PC-3 (cell line): ENCODE data around the gene RIPOR2. TPM values are rescaled to one million over a fixed set of nuclear protein-coding genes. Genes with fewer than 3 reads are reported as not detected.

Source experiments
- ATAC-seq: fragments of 200-7000 bp; cut with Tn5 transposase; 2 replicates; pipeline ENCODE4 v1.9.1; 2020; ENCODE audit warnings: mild to moderate bottlenecking, moderate library complexity
- BruUV-seq: library from RNA; stranded (reverse); fragments of 400-500 nt; replicated peaks from 2 replicates; lab custom pipeline; 2021; lab: Mats Ljungman, UMichigan
- CTCF ChIA-PET: fragments of 300-600 bp; sonication (Branson Sonifier 250); formaldehyde crosslinking; loops from one replicate; lab custom pipeline; 2022; ENCODE audit warnings: antibody characterized with exemption; lab: Charles Lee
- POLR2A ChIA-PET: fragments of 300-600 bp; sonication (Branson Sonifier 250); formaldehyde crosslinking; loops from one replicate; lab custom pipeline; 2022; ENCODE audit warnings: antibody characterized with exemption; ENCODE audit not compliant: unreplicated experiment; lab: Charles Lee
- DNase-seq: peaks from one replicate; pipeline ENCODE4 v3.0.0-alpha.2; 2015
- H2AFZ ChIP-seq: fragments of 300-600 bp; sonication (generic); 2 replicates; pipeline ENCODE4 v1.6.0; 2016; ENCODE audit warnings: antibody characterized with exemption, low read length
- H3F3A ChIP-seq: fragments of 300-600 bp; sonication (generic); one replicate; pipeline ENCODE4 v1.6.0; 2017; ENCODE audit warnings: antibody characterized with exemption, low read length, control low read depth, mild to moderate bottlenecking; ENCODE audit not compliant: unreplicated experiment
- H3K27ac ChIP-seq: fragments of 300-600 bp; sonication (generic); 2 replicates; pipeline ENCODE4 v1.5.1; 2016; ENCODE audit warnings: mild to moderate bottlenecking, low read length
- H3K27me3 ChIP-seq: fragments of 300-600 bp; sonication (generic); 2 replicates; pipeline ENCODE4 v1.6.1; 2016; ENCODE audit warnings: low read length, mixed read lengths
- H3K36me3 ChIP-seq: fragments of 300-600 bp; sonication (generic); 2 replicates; pipeline ENCODE4 v1.6.1; 2016; ENCODE audit warnings: low read depth, mixed run types, low read length, mixed read lengths
- H3K4me1 ChIP-seq: fragments of 300-600 bp; sonication (generic); 2 replicates; pipeline ENCODE4 v1.5.1; 2016; ENCODE audit warnings: low read length; ENCODE audit not compliant: insufficient read depth
- H3K4me2 ChIP-seq: fragments of 300-600 bp; sonication (generic); 2 replicates; pipeline ENCODE4 v1.6.0; 2016; ENCODE audit warnings: low read length
- H3K4me3 ChIP-seq: fragments of 300-600 bp; sonication (generic); 2 replicates; pipeline ENCODE4 v1.5.1; 2016; ENCODE audit warnings: mild to moderate bottlenecking, low read length, mixed read lengths
- H3K79me2 ChIP-seq: fragments of 300-600 bp; sonication (generic); 2 replicates; pipeline ENCODE4 v1.6.1; 2017; ENCODE audit warnings: low read length, mixed read lengths
- H3K9ac ChIP-seq: fragments of 300-600 bp; sonication (generic); 2 replicates; pipeline ENCODE4 v1.6.0; 2016; ENCODE audit warnings: mild to moderate bottlenecking, low read length
- H3K9me2 ChIP-seq: fragments of 300-600 bp; sonication (generic); replicated peaks from 2 replicates; pipeline ENCODE4 v1.6.1; 2016; ENCODE audit warnings: mixed run types, low read length, mixed read lengths
- H3K9me3 ChIP-seq: fragments of 300-600 bp; sonication (generic); 2 replicates; pipeline ENCODE4 v1.6.1; 2016; ENCODE audit warnings: low read length, mixed read lengths
- H4K20me1 ChIP-seq: fragments of 300-600 bp; sonication (generic); 2 replicates; pipeline ENCODE4 v1.6.1; 2016; ENCODE audit warnings: low read length, mixed read lengths
- EZH2 ChIP-seq: fragments of 300-600 bp; sonication (generic); IDR thresholded peaks from one replicate; pipeline ENCODE4 v1.6.1; 2017; ENCODE audit warnings: antibody characterized with exemption, mild to moderate bottlenecking, low read length; ENCODE audit not compliant: unreplicated experiment
- EZH2phosphoT487 ChIP-seq: fragments of 300-600 bp; sonication (generic); IDR thresholded peaks from 2 replicates; pipeline ENCODE4 v1.6.1; 2018; ENCODE audit warnings: mild to moderate bottlenecking, antibody characterized with exemption, low read length, borderline replicate concordance
- intact Hi-C: fragments of 100-400 bp; cut with micrococcal nuclease; formaldehyde crosslinking; loops from 2 replicates; pipeline ENCODE4 v1.9.0; 2023
- total RNA-seq: library from RNA; depleted of rRNA; stranded (reverse); fragments of >200 nt; gene quantifications from 2 replicates; pipeline ENCODE4 v1.2.3, GENCODE V29; 2014
- TF ChIP-seq, protein P1 (sequence below): fragments of 300-600 bp; sonication (generic); conservative IDR thresholded peaks from 2 replicates; pipeline ENCODE4 v1.5.1; 2017; ENCODE audit warnings: antibody characterized with exemption, low read depth, mild to moderate bottlenecking, low read length

The RIPOR2 gene
- total RNA-seq, 1 experiment from 2014 or later, result 0.44 TPM

DNA sequence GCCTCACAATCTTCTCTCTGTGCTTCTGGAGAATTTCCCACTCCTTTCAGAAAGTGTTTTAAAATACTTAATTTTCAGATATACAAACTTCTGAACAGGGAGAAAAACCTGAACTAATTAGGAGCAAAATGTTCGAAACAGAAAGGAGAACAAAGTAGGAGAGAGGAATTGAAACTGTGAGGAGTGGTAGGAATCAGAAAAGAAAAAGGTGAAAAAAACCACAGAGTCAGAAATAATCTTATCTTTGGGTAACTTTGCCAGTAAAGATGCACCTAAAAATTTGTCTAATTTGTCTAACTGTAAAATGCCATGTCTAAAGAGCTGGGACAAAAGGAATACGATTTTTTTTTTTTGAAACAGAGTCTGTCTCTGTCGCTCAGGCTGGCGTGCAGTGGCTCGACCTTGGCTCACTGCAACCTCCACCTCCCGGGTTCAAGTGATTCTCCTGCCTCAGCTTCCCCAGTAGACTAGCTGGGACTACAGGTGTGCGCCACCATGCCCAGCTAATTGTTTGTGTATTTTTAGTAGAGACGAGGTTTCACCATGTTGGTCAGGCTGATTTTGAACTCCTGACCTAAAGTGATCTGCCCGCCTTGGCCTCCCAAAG lies 4.7 kb upstream of the RIPOR2 start:
- Histone ChIP-seq H3K27ac (no peak overlapping the region), H3K9me2 (no peaks in the 10 kb centered on the region), H3F3A (no peaks in the 10 kb centered on the region), H3K27me3 (no peaks in the 10 kb centered on the region), H3K4me1 (0 out of 2 replicates have a peak, but pooled peaks cover under 1% of the 10 kb centered on the region), H3K4me3 (no peak overlapping the region), H2AFZ (no peak overlapping the region), H4K20me1 (no peaks in the 10 kb centered on the region), H3K4me2 (no peak overlapping the region), H3K9ac (no peak overlapping the region), H3K36me3 (no peaks in the 10 kb centered on the region), H3K79me2 (no peaks in the 10 kb centered on the region), H3K9me3 (peaks cover 9% of the 10 kb centered on the region; the same call in 1 of the 2 replicates)
- ATAC-seq (no peak), DNase-seq (no peak)
- intact Hi-C loops, result no loop called here
- no peak for TF ChIP-seq EZH2
- TF ChIP-seq, protein P1, sequence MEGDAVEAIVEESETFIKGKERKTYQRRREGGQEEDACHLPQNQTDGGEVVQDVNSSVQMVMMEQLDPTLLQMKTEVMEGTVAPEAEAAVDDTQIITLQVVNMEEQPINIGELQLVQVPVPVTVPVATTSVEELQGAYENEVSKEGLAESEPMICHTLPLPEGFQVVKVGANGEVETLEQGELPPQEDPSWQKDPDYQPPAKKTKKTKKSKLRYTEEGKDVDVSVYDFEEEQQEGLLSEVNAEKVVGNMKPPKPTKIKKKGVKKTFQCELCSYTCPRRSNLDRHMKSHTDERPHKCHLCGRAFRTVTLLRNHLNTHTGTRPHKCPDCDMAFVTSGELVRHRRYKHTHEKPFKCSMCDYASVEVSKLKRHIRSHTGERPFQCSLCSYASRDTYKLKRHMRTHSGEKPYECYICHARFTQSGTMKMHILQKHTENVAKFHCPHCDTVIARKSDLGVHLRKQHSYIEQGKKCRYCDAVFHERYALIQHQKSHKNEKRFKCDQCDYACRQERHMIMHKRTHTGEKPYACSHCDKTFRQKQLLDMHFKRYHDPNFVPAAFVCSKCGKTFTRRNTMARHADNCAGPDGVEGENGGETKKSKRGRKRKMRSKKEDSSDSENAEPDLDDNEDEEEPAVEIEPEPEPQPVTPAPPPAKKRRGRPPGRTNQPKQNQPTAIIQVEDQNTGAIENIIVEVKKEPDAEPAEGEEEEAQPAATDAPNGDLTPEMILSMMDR, result no peak
- TF ChIP-seq EZH2phosphoT487, result no peak
- CTCF ChIA-PET, result no interaction called here
- no TSS peak for BruUV-seq
- POLR2A ChIA-PET, result no interaction called here

DNA sequence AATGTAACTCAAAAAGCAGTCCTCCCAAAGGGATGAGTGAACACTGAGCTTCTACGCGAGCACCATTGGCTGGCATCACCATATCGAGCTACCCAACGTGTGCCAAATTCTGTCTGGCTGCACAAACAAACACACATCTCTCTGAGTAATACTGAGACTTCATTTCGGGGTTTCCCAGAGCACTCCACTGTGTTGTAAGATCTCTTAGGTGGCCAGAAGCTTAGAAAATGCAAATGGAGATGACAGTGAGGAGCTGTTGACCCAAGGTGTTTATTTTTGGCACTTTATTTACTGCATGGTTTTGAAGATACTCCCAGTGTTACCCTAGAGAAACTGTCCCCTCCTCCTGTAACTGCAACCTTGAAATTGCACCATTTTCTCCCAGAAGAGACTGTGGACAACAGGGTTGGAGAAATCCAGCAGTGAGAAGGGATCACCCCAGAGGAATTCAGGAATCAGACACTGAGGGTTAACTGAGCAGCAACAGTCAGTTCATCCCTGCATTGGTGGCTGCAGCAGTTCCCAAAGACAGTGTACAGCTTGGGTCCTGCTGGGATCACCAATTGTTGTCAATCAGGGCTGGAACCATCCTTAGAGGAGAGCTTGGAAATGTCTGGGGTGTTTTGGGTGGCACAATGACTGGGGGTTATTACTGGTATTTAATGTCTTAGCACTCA lies 1.0 kb upstream of the RIPOR2 start:
- intact Hi-C loops, result no loop called here
- CTCF ChIA-PET, result interaction anchor here (0.7 kb wide), 1 partner anchor 623 kb away, joined by 3 read pairs; no protein-coding TSS in a partner anchor
- POLR2A ChIA-PET, result interaction anchor here (0.5 kb wide), 1 partner anchor 142 kb away, joined by 6 read pairs; no protein-coding TSS in a partner anchor

More for the DNA sequence above, 1.0 kb upstream of the RIPOR2 start:
- ATAC-seq (no peak), DNase-seq (peak; percentile 22)
- TF ChIP-seq, protein P1, result no peak
- TF ChIP-seq EZH2, result no peak
- no peak for TF ChIP-seq EZH2phosphoT487
- no peak overlapping the region for H3K27ac ChIP-seq
- H4K20me1 ChIP-seq, result no peaks in the 10 kb centered on the region
- H3K9me2 ChIP-seq, result no peaks in the 10 kb centered on the region
- no peak overlapping the region for H3K4me2 ChIP-seq
- H3K4me1 ChIP-seq, result peaks cover 15% of the 10 kb centered on the region
- no peaks in the 10 kb centered on the region for H3K27me3 ChIP-seq
- no peak overlapping the region for H2AFZ ChIP-seq
- H3K9ac ChIP-seq, result no peak overlapping the region
- no peaks in the 10 kb centered on the region for H3K79me2 ChIP-seq
- BruUV-seq, result no TSS peak
- no peaks in the 10 kb centered on the region for H3K36me3 ChIP-seq
- H3K9me3 ChIP-seq, result no peaks in the 10 kb centered on the region
- H3K4me3 ChIP-seq, result no peak overlapping the region
- no peaks in the 10 kb centered on the region for H3F3A ChIP-seq
